ENCODE results near the gene MYO19. TPM values are rescaled to one million over a fixed set of nuclear protein-coding genes. Genes with fewer than 3 reads are reported as not detected.

MYO19 gene
- total RNA-seq, 2 donors from 2014 or later = 37.4 to 78.1 TPM

- ATAC-seq (no peak), DNase-seq (no peak)
- intact Hi-C loops (cut with DNase I) = no loop called here
- TF ChIP-seq CTCF (IDR thresholded peaks at IDR 0.05) (no peak), POLR2A (IDR thresholded peaks at IDR 0.05) (no peak)
- H3K27me3 ChIP-seq = no peaks in the 10 kb centered on the region
- H3K4me3 ChIP-seq = no peak overlapping the region
- H3K9me3 ChIP-seq = no peaks in the 10 kb centered on the region
- peaks cover 0 to 14% of the 10 kb centered on the region in 2 donors for H3K36me3 ChIP-seq (replicated peaks in 1 of 2; ENCODE audit: insufficient read depth in 1 of 2, low read depth in 2 of 2)
- WGBS, 2 donors = 84 to 86% methylated on average over 4 to 7 of the region's 7 CpGs
- no peaks in the 10 kb centered on the region for H3K4me1 ChIP-seq
- no peak overlapping the region for H3K27ac ChIP-seq
Measured at GRCh38 chr17:36527621-36528250, 6.9 kb downstream of the MYO19 start.

- ATAC-seq (no peak), DNase-seq (no peak)
- Histone ChIP-seq H3K4me1 (no peaks in the 10 kb centered on the region), H3K27ac (no peak overlapping the region), H3K9me3 (no peaks in the 10 kb centered on the region), H3K36me3 (replicated peaks in 1 of 2; ENCODE audit: insufficient read depth in 1 of 2, low read depth in 2 of 2) (peaks cover 0 to 14% of the 10 kb centered on the region in 2 donors), H3K27me3 (no peaks in the 10 kb centered on the region), H3K4me3 (no peak overlapping the region)
- WGBS, 2 donors = 97 to 98% methylated on average over 6 of the region's 6 CpGs
- TF ChIP-seq POLR2A (IDR thresholded peaks at IDR 0.05) = no peak
- TF ChIP-seq CTCF (IDR thresholded peaks at IDR 0.05) = no peak
- intact Hi-C loops (cut with DNase I) = no loop called here
Measured at GRCh38 chr17:36525888-36526287, 8.8 kb downstream of the MYO19 start.

GRCh38 chr17:36525113-36525512 is 9.6 kb downstream of the MYO19 start:
- intact Hi-C loops (cut with DNase I) = no loop called here
- 78 to 91% methylated on average over 2 of the region's 2 CpGs for WGBS, 2 donors
- no peaks in the 10 kb centered on the region for H3K27me3 ChIP-seq
- H3K4me3 ChIP-seq = no peak overlapping the region
- no peak for ATAC-seq
- H3K27ac ChIP-seq = no peak overlapping the region
- no peak for DNase-seq
- no peak for TF ChIP-seq POLR2A (IDR thresholded peaks at IDR 0.05)
- no peak for TF ChIP-seq CTCF (IDR thresholded peaks at IDR 0.05)
- no peaks in the 10 kb centered on the region for H3K4me1 ChIP-seq
- H3K9me3 ChIP-seq = no peaks in the 10 kb centered on the region
- H3K36me3 ChIP-seq (replicated peaks in 1 of 2; ENCODE audit: insufficient read depth in 1 of 2, low read depth in 2 of 2) = peaks cover 0 to 14% of the 10 kb centered on the region in 2 donors

- intact Hi-C loops (cut with DNase I) = no loop called here
- WGBS, 2 donors = 92 to 100% methylated on average over 4 of the region's 4 CpGs
- no peak overlapping the region for H3K27ac ChIP-seq
- TF ChIP-seq POLR2A (IDR thresholded peaks at IDR 0.05) = no peak
- TF ChIP-seq CTCF (IDR thresholded peaks at IDR 0.05) = no peak
- DNase-seq (no peak), ATAC-seq (no peak)
- H3K4me3 ChIP-seq = no peak overlapping the region
- H3K36me3 ChIP-seq (replicated peaks in 1 of 2; ENCODE audit: insufficient read depth in 1 of 2, low read depth in 2 of 2) = peaks cover 0 to 14% of the 10 kb centered on the region in 2 donors
- no peaks in the 10 kb centered on the region for H3K9me3 ChIP-seq
- no peaks in the 10 kb centered on the region for H3K4me1 ChIP-seq
- H3K27me3 ChIP-seq = no peaks in the 10 kb centered on the region
Measured at GRCh38 chr17:36524428-36524876, 10.2 kb downstream of the MYO19 start.

- no peak for ATAC-seq
- Histone ChIP-seq H3K36me3 (replicated peaks in 1 of 2; ENCODE audit: insufficient read depth in 1 of 2, low read depth in 2 of 2) (peaks cover 0 to 14% of the 10 kb centered on the region in 2 donors), H3K4me1 (no peaks in the 10 kb centered on the region), H3K27ac (no peak overlapping the region), H3K27me3 (no peaks in the 10 kb centered on the region), H3K9me3 (no peaks in the 10 kb centered on the region), H3K4me3 (no peak overlapping the region)
- intact Hi-C loops (cut with DNase I) = no loop called here
- TF ChIP-seq CTCF (IDR thresholded peaks at IDR 0.05) = no peak
- TF ChIP-seq POLR2A (IDR thresholded peaks at IDR 0.05) = no peak
- WGBS, 2 donors = 90 to 97% methylated on average over 2 of the region's 2 CpGs
- DNase-seq = no peak
Measured at GRCh38 chr17:36523113-36523512, 11.6 kb downstream of the MYO19 start.
